Muscle layer of colon (tissue), 2 donors: ENCODE results near the gene REV3L.
A peak's percentile ranks its signal among the peaks of the same experiment; 100 is the strongest.

ENCODE experiments used
- H3K27ac ChIP-seq: one replicate; pipeline ENCODE4 v1.7.0; 2013; ENCODE audit warnings: low read depth, mild to moderate bottlenecking, low read length, moderate library complexity
- H3K27me3 ChIP-seq, 2 donors: one replicate each; pipeline ENCODE4 v1.7.0; 2013; ENCODE audit warnings: low read length in 2 of 2, mild to moderate bottlenecking in 2 of 2; ENCODE audit not compliant: insufficient read depth in 2 of 2, control insufficient read depth in 1 of 2
- H3K36me3 ChIP-seq: one replicate; pipeline ENCODE4 v1.7.0; 2013; ENCODE audit warnings: mild to moderate bottlenecking, low read length; ENCODE audit not compliant: insufficient read depth
- H3K4me1 ChIP-seq: one replicate; pipeline ENCODE4 v1.7.0; 2013; ENCODE audit warnings: mild to moderate bottlenecking, low read length; ENCODE audit not compliant: insufficient read depth
- H3K4me3 ChIP-seq, 2 donors: one replicate each; pipeline ENCODE4 v1.7.0; 2013; ENCODE audit warnings: low read length in 2 of 2, low read depth in 1 of 2, mild to moderate bottlenecking in 1 of 2, moderate library complexity in 1 of 2
- H3K9ac ChIP-seq: one replicate; pipeline ENCODE4 v1.7.0; 2013; ENCODE audit warnings: low read length
- H3K9me3 ChIP-seq: one replicate; pipeline ENCODE4 v1.7.0; 2013; ENCODE audit warnings: mild to moderate bottlenecking, low read length
- donor health status: abdominal sarcoma.
- donor health status: Adenocarcinoma of cecum.

The REV3L gene

GRCh38 chr6:111437573-111437972 lies 45.4 kb downstream of the REV3L start:
- H3K4me3 ChIP-seq = no peak overlapping the region
- H3K36me3 ChIP-seq = no peaks in the 10 kb centered on the region
- no peaks in the 10 kb centered on the region for H3K9me3 ChIP-seq
- H3K4me1 ChIP-seq = peaks cover 8% of the 10 kb centered on the region
- H3K27me3 ChIP-seq = no peaks in the 10 kb centered on the region
- H3K27ac ChIP-seq = no peak overlapping the region
- H3K9ac ChIP-seq = no peak overlapping the region

- Histone ChIP-seq H3K27me3 (no peaks in the 10 kb centered on the region), H3K4me3 (no peak overlapping the region), H3K4me1 (peaks cover 33% of the 10 kb centered on the region), H3K9ac (no peak overlapping the region), H3K27ac (no peak overlapping the region), H3K9me3 (no peaks in the 10 kb centered on the region), H3K36me3 (no peaks in the 10 kb centered on the region)
Observed at GRCh38 chr6:111432511-111432910, 50.5 kb downstream of the REV3L start.

DNA sequence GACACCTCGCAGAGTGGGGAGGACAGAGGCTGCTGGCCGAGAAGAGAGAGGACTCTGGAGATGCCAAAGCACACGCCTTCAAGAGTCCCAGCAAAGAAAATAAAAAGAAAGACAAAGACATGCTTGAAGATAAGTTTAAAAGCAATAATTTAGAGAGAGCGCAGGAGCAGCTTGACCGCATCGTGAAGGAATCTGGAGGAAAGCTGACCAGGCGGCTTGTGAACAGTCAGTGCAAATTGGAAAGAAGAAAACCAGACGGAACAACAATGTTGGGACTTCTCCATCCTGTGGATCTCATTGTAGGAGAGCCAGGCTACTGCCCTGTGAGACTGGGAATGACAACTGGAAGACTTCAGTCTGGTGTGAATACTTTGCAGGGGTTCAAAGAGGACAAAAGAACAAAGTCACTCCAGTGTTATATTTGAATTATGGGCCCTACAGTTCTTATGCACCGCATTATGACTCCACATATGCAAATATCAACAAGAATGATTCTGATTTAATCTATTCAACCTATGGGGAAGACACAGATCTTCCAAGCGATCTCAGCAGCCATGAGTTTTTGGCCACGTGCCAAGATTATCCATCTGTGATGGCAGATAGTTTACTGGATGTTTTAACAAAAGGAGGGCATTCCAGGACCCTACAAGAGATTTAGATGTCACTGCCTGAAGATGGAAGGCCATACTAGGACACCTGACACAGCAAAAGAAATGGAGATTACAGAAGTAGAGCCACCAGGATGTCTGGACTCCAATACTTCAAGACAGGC lies 52.2 kb downstream of the REV3L start:
- no peaks in the 10 kb centered on the region for H3K36me3 ChIP-seq
- no peak overlapping the region for H3K9ac ChIP-seq
- peak overlapping the region in 1 of 2 donors; percentile 30 for H3K4me3 ChIP-seq
- H3K27me3 ChIP-seq = no peaks in the 10 kb centered on the region
- H3K4me1 ChIP-seq = peaks cover 48% of the 10 kb centered on the region
- H3K27ac ChIP-seq = peak overlapping the region; percentile 61
- H3K9me3 ChIP-seq = no peaks in the 10 kb centered on the region

- Histone ChIP-seq H3K4me3 (no peak overlapping the region), H3K4me1 (peaks cover 51% of the 10 kb centered on the region), H3K36me3 (no peaks in the 10 kb centered on the region), H3K9ac (no peak overlapping the region), H3K27me3 (no peaks in the 10 kb centered on the region), H3K27ac (peak overlapping the region; percentile 61), H3K9me3 (no peaks in the 10 kb centered on the region)
Observed at GRCh38 chr6:111429571-111429970, 53.4 kb downstream of the REV3L start.

- Histone ChIP-seq H3K4me1 (peaks cover 59% of the 10 kb centered on the region), H3K9me3 (no peaks in the 10 kb centered on the region), H3K27me3 (no peaks in the 10 kb centered on the region), H3K4me3 (no peak overlapping the region), H3K9ac (no peak overlapping the region), H3K36me3 (no peaks in the 10 kb centered on the region), H3K27ac (no peak overlapping the region)
Observed at GRCh38 chr6:111428811-111429210, 54.2 kb downstream of the REV3L start.

DNA sequence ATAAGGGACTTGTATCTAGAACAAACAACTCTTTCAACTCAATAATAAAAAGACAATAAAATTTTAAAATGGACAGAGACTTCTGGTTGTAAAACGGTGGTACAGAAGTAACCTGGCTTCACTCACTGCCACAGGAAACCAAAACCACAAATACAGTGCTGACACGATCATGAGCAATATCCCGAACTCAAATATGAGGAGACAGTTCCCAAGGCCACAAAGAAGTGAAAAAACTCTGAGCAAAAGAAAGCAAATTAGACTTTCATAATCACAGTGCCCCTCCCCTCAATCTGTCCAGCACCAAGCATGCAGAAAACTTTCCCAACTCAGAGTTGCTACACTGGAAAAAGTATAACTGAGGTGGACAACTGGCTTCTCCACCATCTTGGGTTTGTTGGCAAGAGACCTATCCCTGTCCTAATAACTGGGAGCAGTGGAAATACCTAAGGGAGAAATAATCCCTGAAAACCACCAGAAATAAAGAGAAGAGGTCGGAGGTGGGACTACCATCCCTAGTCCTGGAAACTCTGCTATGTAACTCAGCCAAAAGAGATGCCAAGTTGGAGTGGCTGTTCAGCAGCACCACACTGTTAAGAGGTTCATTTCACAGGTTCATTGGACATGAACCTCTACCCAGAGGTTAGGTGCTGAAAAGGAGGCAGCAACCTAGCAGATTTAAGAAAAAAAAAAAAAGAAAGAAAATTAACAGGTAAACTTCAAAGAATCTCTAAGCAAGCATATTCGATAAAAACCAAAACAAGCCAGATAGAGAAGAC lies 55.5 kb downstream of the REV3L start:
- Histone ChIP-seq H3K4me1 (peaks cover 66% of the 10 kb centered on the region), H3K27ac (no peak overlapping the region), H3K9me3 (no peaks in the 10 kb centered on the region), H3K4me3 (peak overlapping the region in 1 of 2 donors; percentile 3), H3K9ac (no peak overlapping the region), H3K36me3 (no peaks in the 10 kb centered on the region), H3K27me3 (no peaks in the 10 kb centered on the region)

- H3K4me1 ChIP-seq = peaks cover 62% of the 10 kb centered on the region
Observed at GRCh38 chr6:111423960-111424846, 58.8 kb downstream of the REV3L start.

DNA sequence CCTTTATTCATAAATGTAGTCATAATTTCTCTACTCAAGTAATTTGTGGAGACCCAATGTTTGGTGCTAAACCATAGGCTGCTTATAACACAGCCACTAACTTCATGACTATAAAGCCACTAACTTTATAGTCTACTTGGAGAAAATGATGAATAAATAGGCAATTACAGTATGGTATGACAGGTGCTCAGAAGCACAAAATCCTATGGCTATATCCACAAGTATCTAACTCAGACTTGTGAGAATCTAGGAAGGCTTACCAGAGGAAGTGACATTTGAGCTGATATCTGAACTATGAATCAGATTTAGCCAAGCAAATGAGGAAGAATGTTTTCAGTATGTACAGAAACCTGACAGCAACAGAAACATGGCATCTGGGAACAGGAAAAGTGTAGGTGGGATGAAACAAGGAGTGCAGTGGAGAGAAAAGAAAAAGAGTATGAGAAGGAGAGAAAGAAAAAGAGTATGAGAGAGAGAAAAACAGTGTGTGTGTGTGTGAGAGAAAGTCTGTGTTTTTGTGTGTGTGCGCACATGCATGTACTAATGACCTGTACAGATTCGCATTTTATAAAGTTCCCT lies 59.9 kb downstream of the REV3L start:
- H3K27me3 ChIP-seq = no peaks in the 10 kb centered on the region
- no peaks in the 10 kb centered on the region for H3K36me3 ChIP-seq

More at GRCh38 chr6:111423960-111424846, 58.8 kb downstream of the REV3L start:
- Histone ChIP-seq H3K27me3 (no peaks in the 10 kb centered on the region), H3K36me3 (no peaks in the 10 kb centered on the region), H3K9me3 (no peaks in the 10 kb centered on the region), H3K9ac (no peak overlapping the region), H3K27ac (peak overlapping the region; percentile 2), H3K4me3 (peak overlapping the region in 1 of 2 donors; percentile 16)

GRCh38 chr6:111418971-111419693 lies 63.9 kb downstream of the REV3L start:
- H3K27me3 ChIP-seq = no peaks in the 10 kb centered on the region
- no peaks in the 10 kb centered on the region for H3K36me3 ChIP-seq
- H3K27ac ChIP-seq = peak overlapping the region; percentile 4
- peaks cover 65% of the 10 kb centered on the region for H3K4me1 ChIP-seq
- no peak overlapping the region for H3K9ac ChIP-seq
- peak overlapping the region in 1 of 2 donors; percentile 11 for H3K4me3 ChIP-seq
- no peaks in the 10 kb centered on the region for H3K9me3 ChIP-seq

More for the DNA sequence above, 59.9 kb downstream of the REV3L start:
- H3K27ac ChIP-seq = no peak overlapping the region
- no peak overlapping the region for H3K9ac ChIP-seq
- no peak overlapping the region for H3K4me3 ChIP-seq
- H3K4me1 ChIP-seq = peaks cover 72% of the 10 kb centered on the region
- no peaks in the 10 kb centered on the region for H3K9me3 ChIP-seq

GRCh38 chr6:111417946-111418345 lies 65.1 kb downstream of the REV3L start:
- no peak overlapping the region for H3K4me3 ChIP-seq
- H3K27ac ChIP-seq = no peak overlapping the region
- H3K9me3 ChIP-seq = no peaks in the 10 kb centered on the region
- H3K27me3 ChIP-seq = no peaks in the 10 kb centered on the region
- no peak overlapping the region for H3K9ac ChIP-seq
- H3K36me3 ChIP-seq = no peaks in the 10 kb centered on the region
- H3K4me1 ChIP-seq = peaks cover 53% of the 10 kb centered on the region
